HCT116 (cell line): Measurements from ENCODE around the gene MN1. TPM values are rescaled to one million over a fixed set of nuclear protein-coding genes. Genes with fewer than 3 reads are reported as not detected.

ENCODE experiments used
- ATAC-seq: fragments of 200-7000 bp; cut with Tn5 transposase; 2 replicates; pipeline ENCODE4 v1.9.1; 2020; ENCODE audit warnings: mild to moderate bottlenecking, moderate library complexity
- BruUV-seq: library from RNA; stranded (reverse); fragments of 400-500 nt; replicated peaks from 2 replicates; lab custom pipeline; 2021; lab: Mats Ljungman, UMichigan
- CTCF ChIA-PET: fragments of 300-600 bp; sonication (Branson Sonifier 250); formaldehyde crosslinking; loops from one replicate; lab custom pipeline; 2021; ENCODE audit warnings: antibody characterized with exemption; lab: Charles Lee
- POLR2A ChIA-PET: fragments of 300-600, 350-600 bp; sonication (Branson Sonifier 250); formaldehyde crosslinking; loops from one replicate; lab custom pipeline; 2021; ENCODE audit warnings: antibody characterized with exemption; lab: Charles Lee
- RAD21 ChIA-PET, 2 experiments: fragments of 300-600 bp; sonication (Branson Sonifier 250); formaldehyde crosslinking; loops; one replicate each; lab custom pipeline; 2023; ENCODE audit warnings: low total read pairs in 2 of 2; ENCODE audit not compliant: uncharacterized antibody in 2 of 2, unreplicated experiment in 2 of 2, low non-redundant PET in 1 of 2; lab: Charles Lee
- DNase-seq: peaks from one replicate; pipeline ENCODE4 v3.0.0-alpha.2; 2010; ENCODE audit warnings: low read depth, low spot score
- H2AFZ ChIP-seq: fragments of 200-600 bp; shearing (Covaris generic), sonication (generic); 2 replicates; pipeline ENCODE4 v1.6.1; 2017; ENCODE audit warnings: low read depth, mixed run types, mixed read lengths, antibody characterized with exemption, low read length; ENCODE audit not compliant: poor library complexity, severe bottlenecking
- H3K27ac ChIP-seq: 2 replicates; pipeline ENCODE4 v1.5.1; 2012; ENCODE audit warnings: low read depth, low read length
- H3K27me3 ChIP-seq: fragments of 200-600 bp; sonication (generic); 2 replicates; pipeline ENCODE4 v1.6.1; 2016; ENCODE audit warnings: mixed run types, low read length, mixed read lengths; ENCODE audit not compliant: insufficient read depth
- H3K36me3 ChIP-seq, 2 experiments: fragments of 200-500 bp in 1 of 2; fragments of 200-600 bp in 1 of 2; sonication (Bioruptor generic) in 1 of 2; sonication (generic) in 1 of 2; 2 replicates each; pipeline versions ENCODE4 v1.5.1 to v1.6.1; 2014 to 2016; ENCODE audit warnings: low read length in 2 of 2, inconsistent platforms in 1 of 2, mixed read lengths in 1 of 2, mixed run types in 1 of 2; ENCODE audit not compliant: insufficient read depth in 2 of 2, control insufficient read depth in 1 of 2
- H3K4me1 ChIP-seq, 2 experiments: fragments of 200-600 bp in 1 of 2; sonication (generic) in 1 of 2; 2 replicates each; pipeline versions ENCODE4 v1.5.1 to v1.6.1; 2012 to 2017; ENCODE audit warnings: low read length in 2 of 2, inconsistent platforms in 1 of 2, mild to moderate bottlenecking in 1 of 2, mixed read lengths in 1 of 2, mixed run types in 1 of 2, moderate library complexity in 1 of 2; ENCODE audit not compliant: insufficient read depth in 2 of 2, control insufficient read depth in 1 of 2
- H3K4me2 ChIP-seq: fragments of 200-600 bp; sonication (generic); 2 replicates; pipeline ENCODE4 v1.6.1; 2017; ENCODE audit warnings: mixed run types, low read length, mixed read lengths
- H3K4me3 ChIP-seq, 2 experiments: fragments of 200-600 bp in 1 of 2; sonication (generic) in 1 of 2; replicated peaks in 1 of 2; 2 replicates each; pipeline ENCODE4 v1.5.1; 2011 to 2016; ENCODE audit warnings: low read length in 2 of 2, control low read depth in 1 of 2, low read depth in 1 of 2, mild to moderate bottlenecking in 1 of 2, mixed read lengths in 1 of 2, mixed run types in 1 of 2
- H3K79me2 ChIP-seq: fragments of 200-600 bp; sonication (generic); 2 replicates; pipeline ENCODE4 v1.6.1; 2017; ENCODE audit warnings: mild to moderate bottlenecking, mixed run types, low read length, moderate library complexity, mixed read lengths; ENCODE audit not compliant: insufficient read depth
- H3K9ac ChIP-seq: fragments of 200-600 bp; sonication (generic); 2 replicates; pipeline ENCODE4 v1.6.1; 2016; ENCODE audit warnings: low read length, mixed read lengths
- H3K9me2 ChIP-seq: fragments of 200-600 bp; sonication (generic), shearing (Covaris generic); 2 replicates; pipeline ENCODE4 v1.6.1; 2017; ENCODE audit warnings: mixed run types, mild to moderate bottlenecking, moderate library complexity; ENCODE audit not compliant: insufficient read depth
- H3K9me3 ChIP-seq, 2 experiments: fragments of 200-500 bp in 1 of 2; fragments of 200-600 bp in 1 of 2; sonication (Bioruptor generic) in 1 of 2; sonication (generic) in 1 of 2; 2 replicates each; pipeline ENCODE4 v1.6.1; 2014 to 2017; ENCODE audit warnings: low read length in 2 of 2, mixed read lengths in 2 of 2, inconsistent platforms in 1 of 2, low read depth in 1 of 2, mild to moderate bottlenecking in 1 of 2, mixed run types in 1 of 2, moderate library complexity in 1 of 2; ENCODE audit not compliant: control insufficient read depth in 1 of 2, insufficient read depth in 1 of 2
- H4K20me1 ChIP-seq: fragments of 200-600 bp; sonication (generic), shearing (Covaris generic); 2 replicates; pipeline ENCODE4 v1.6.1; 2017; ENCODE audit warnings: mixed run types, mild to moderate bottlenecking, moderate library complexity; ENCODE audit not compliant: insufficient read depth
- CBX3 ChIP-seq: IDR thresholded peaks from 2 replicates; pipeline ENCODE4 v1.6.1; 2012; ENCODE audit warnings: low read depth
- EGR1 ChIP-seq: IDR thresholded peaks from 2 replicates; pipeline ENCODE4 v1.6.1; 2012; ENCODE audit warnings: low read depth
- ELF1 ChIP-seq: IDR thresholded peaks from 2 replicates; pipeline ENCODE4 v1.6.1; 2012; ENCODE audit warnings: low read depth, borderline replicate concordance
- EZH2 ChIP-seq: fragments of 200-600 bp; sonication (generic); IDR thresholded peaks from 2 replicates; pipeline ENCODE4 v1.6.1; 2017; ENCODE audit warnings: antibody characterized with exemption, mixed run types
- FOSL1 ChIP-seq: IDR thresholded peaks from 2 replicates; pipeline ENCODE4 v1.6.1; 2012; ENCODE audit warnings: low read depth
- JUND ChIP-seq: IDR thresholded peaks from 2 replicates; pipeline ENCODE4 v1.6.1; 2012
- POLR2A ChIP-seq: IDR thresholded peaks from 2 replicates; pipeline ENCODE4 v1.7.0; 2011; ENCODE audit warnings: borderline replicate concordance; ENCODE audit not compliant: insufficient read depth, insufficient read length; ENCODE audit errors: extremely low read depth
- RAD21 ChIP-seq: IDR thresholded peaks from 2 replicates; pipeline ENCODE4 v1.6.1; 2012; ENCODE audit warnings: low read depth, mild to moderate bottlenecking
- intact Hi-C: fragments of 100-400 bp; cut with micrococcal nuclease; formaldehyde crosslinking; loops from 2 replicates; pipeline ENCODE4 v1.10.0; 2022
- total RNA-seq: library from RNA; stranded (reverse); gene quantifications from one replicate; pipeline ENCODE4 v1.2.1, GENCODE V29; 2021; ENCODE audit not compliant: unreplicated experiment
- TF ChIP-seq, protein P1 (sequence below): IDR thresholded peaks from 2 replicates; pipeline ENCODE4 v1.6.1; 2011; ENCODE audit warnings: mild to moderate bottlenecking, low read length, moderate library complexity; ENCODE audit not compliant: insufficient replicate concordance; ENCODE audit errors: extremely low read depth
- TF ChIP-seq, protein P2 (sequence below): IDR thresholded peaks from 2 replicates; pipeline ENCODE4 v1.6.1; 2012
- TF ChIP-seq, protein P3 (sequence below): IDR thresholded peaks from 2 replicates; pipeline ENCODE4 v1.6.1; 2012
- TF ChIP-seq, protein P4 (sequence below): IDR thresholded peaks from 2 replicates; pipeline ENCODE4 v1.6.1; 2012; ENCODE audit warnings: low read depth

The MN1 gene
- total RNA-seq, 1 experiment from 2014 or later, result 2.9 TPM

- CTCF ChIA-PET, result no interaction called here
- intact Hi-C loops, result loop anchor here (2.0 kb wide), 1 partner anchor 399 kb away; no protein-coding TSS in a partner anchor
- H3K36me3 ChIP-seq, result no peaks in the 10 kb centered on the region
Measured at GRCh38 chr22:27805841-27806240, 4.3 kb upstream of the MN1 start.

More at GRCh38 chr22:27805841-27806240, 4.3 kb upstream of the MN1 start:
- no peak overlapping the region for H3K9ac ChIP-seq
- no peak for ATAC-seq
- no peaks in the 10 kb centered on the region for H3K27me3 ChIP-seq
- no peak for DNase-seq
- H3K9me3 ChIP-seq, result no peaks in the 10 kb centered on the region
- no peaks in the 10 kb centered on the region for H3K79me2 ChIP-seq
- no peak overlapping the region for H3K4me2 ChIP-seq
- H3K27ac ChIP-seq, result no peak overlapping the region
- no peak overlapping the region for H3K4me3 ChIP-seq
- no peaks in the 10 kb centered on the region for H4K20me1 ChIP-seq
- H2AFZ ChIP-seq, result no peak overlapping the region
- H3K4me1 ChIP-seq, result peaks cover 6 to 16% of the 10 kb centered on the region in 2 experiments; a peak in 2 of 4 replicates
- H3K9me2 ChIP-seq, result no peaks in the 10 kb centered on the region
- no TSS peak for BruUV-seq
- TF ChIP-seq RAD21, result no peak
- TF ChIP-seq, protein P1, sequence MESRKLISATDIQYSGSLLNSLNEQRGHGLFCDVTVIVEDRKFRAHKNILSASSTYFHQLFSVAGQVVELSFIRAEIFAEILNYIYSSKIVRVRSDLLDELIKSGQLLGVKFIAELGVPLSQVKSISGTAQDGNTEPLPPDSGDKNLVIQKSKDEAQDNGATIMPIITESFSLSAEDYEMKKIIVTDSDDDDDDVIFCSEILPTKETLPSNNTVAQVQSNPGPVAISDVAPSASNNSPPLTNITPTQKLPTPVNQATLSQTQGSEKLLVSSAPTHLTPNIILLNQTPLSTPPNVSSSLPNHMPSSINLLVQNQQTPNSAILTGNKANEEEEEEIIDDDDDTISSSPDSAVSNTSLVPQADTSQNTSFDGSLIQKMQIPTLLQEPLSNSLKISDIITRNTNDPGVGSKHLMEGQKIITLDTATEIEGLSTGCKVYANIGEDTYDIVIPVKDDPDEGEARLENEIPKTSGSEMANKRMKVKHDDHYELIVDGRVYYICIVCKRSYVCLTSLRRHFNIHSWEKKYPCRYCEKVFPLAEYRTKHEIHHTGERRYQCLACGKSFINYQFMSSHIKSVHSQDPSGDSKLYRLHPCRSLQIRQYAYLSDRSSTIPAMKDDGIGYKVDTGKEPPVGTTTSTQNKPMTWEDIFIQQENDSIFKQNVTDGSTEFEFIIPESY, result no peak
- TF ChIP-seq EZH2, result no peak
- TF ChIP-seq, protein P2, sequence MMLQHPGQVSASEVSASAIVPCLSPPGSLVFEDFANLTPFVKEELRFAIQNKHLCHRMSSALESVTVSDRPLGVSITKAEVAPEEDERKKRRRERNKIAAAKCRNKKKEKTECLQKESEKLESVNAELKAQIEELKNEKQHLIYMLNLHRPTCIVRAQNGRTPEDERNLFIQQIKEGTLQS, result no peak
- TF ChIP-seq, protein P3, sequence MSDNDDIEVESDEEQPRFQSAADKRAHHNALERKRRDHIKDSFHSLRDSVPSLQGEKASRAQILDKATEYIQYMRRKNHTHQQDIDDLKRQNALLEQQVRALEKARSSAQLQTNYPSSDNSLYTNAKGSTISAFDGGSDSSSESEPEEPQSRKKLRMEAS, result no peak
- TF ChIP-seq EGR1, result no peak
- TF ChIP-seq POLR2A, result no peak
- TF ChIP-seq, protein P4, sequence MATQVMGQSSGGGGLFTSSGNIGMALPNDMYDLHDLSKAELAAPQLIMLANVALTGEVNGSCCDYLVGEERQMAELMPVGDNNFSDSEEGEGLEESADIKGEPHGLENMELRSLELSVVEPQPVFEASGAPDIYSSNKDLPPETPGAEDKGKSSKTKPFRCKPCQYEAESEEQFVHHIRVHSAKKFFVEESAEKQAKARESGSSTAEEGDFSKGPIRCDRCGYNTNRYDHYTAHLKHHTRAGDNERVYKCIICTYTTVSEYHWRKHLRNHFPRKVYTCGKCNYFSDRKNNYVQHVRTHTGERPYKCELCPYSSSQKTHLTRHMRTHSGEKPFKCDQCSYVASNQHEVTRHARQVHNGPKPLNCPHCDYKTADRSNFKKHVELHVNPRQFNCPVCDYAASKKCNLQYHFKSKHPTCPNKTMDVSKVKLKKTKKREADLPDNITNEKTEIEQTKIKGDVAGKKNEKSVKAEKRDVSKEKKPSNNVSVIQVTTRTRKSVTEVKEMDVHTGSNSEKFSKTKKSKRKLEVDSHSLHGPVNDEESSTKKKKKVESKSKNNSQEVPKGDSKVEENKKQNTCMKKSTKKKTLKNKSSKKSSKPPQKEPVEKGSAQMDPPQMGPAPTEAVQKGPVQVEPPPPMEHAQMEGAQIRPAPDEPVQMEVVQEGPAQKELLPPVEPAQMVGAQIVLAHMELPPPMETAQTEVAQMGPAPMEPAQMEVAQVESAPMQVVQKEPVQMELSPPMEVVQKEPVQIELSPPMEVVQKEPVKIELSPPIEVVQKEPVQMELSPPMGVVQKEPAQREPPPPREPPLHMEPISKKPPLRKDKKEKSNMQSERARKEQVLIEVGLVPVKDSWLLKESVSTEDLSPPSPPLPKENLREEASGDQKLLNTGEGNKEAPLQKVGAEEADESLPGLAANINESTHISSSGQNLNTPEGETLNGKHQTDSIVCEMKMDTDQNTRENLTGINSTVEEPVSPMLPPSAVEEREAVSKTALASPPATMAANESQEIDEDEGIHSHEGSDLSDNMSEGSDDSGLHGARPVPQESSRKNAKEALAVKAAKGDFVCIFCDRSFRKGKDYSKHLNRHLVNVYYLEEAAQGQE, result no peak
- TF ChIP-seq ELF1, result no peak
- no peak for TF ChIP-seq FOSL1
- TF ChIP-seq CBX3, result no peak
- no peak for TF ChIP-seq JUND
- POLR2A ChIA-PET, result no interaction called here
- RAD21 ChIA-PET, result interaction anchor here in 1 of 2 experiments (0.6 kb wide), 1 partner anchor 214 kb away, joined by 3 read pairs; no protein-coding TSS in a partner anchor
